A673 (cell line): ENCODE results near the gene EDAR. TPM values are rescaled to one million over a fixed set of nuclear protein-coding genes. Genes with fewer than 3 reads are reported as not detected.

Source experiments
- BruUV-seq: library from RNA; stranded (reverse); fragments of 400-500 nt; replicated peaks from 2 replicates; lab custom pipeline; 2021; lab: Mats Ljungman, UMichigan
- CTCF ChIA-PET: fragments of 300-600 bp; sonication (Branson Sonifier 250); formaldehyde crosslinking; loops from one replicate; lab custom pipeline; 2022; ENCODE audit warnings: antibody characterized with exemption; lab: Charles Lee
- POLR2A ChIA-PET: fragments of 300-600 bp; sonication (Branson Sonifier 250); formaldehyde crosslinking; loops from one replicate; lab custom pipeline; 2022; ENCODE audit warnings: antibody characterized with exemption; ENCODE audit not compliant: low non-redundant PET; lab: Charles Lee
- DNase-seq: peaks from one replicate; pipeline ENCODE4 v3.0.0-alpha.2; 2015; ENCODE audit warnings: low spot score
- H3K27ac ChIP-seq: fragments of 200-600 bp; sonication (generic); 2 replicates; pipeline ENCODE4 v1.5.1; 2016; ENCODE audit warnings: mixed run types, low read depth, mild to moderate bottlenecking, mixed read lengths, antibody characterized with exemption, low read length; ENCODE audit not compliant: poor library complexity, severe bottlenecking
- H3K27me3 ChIP-seq: fragments of 200-600 bp; sonication (generic); replicated peaks from 2 replicates; pipeline ENCODE4 v1.6.1; 2017; ENCODE audit warnings: mixed run types, low read depth, mild to moderate bottlenecking, mixed read lengths, antibody characterized with exemption, low read length; ENCODE audit not compliant: insufficient read depth, poor library complexity
- H3K36me3 ChIP-seq: fragments of 200-600 bp; sonication (generic); 2 replicates; pipeline ENCODE4 v1.6.1; 2016; ENCODE audit warnings: mixed run types, mild to moderate bottlenecking, mixed read lengths, antibody characterized with exemption, low read length; ENCODE audit not compliant: insufficient read depth, poor library complexity, severe bottlenecking
- H3K4me1 ChIP-seq: fragments of 200-600 bp; sonication (generic); 2 replicates; pipeline ENCODE4 v1.6.1; 2017; ENCODE audit warnings: mixed run types, mild to moderate bottlenecking, mixed read lengths, antibody characterized with exemption, low read length; ENCODE audit not compliant: insufficient read depth, poor library complexity, severe bottlenecking
- H3K4me3 ChIP-seq: fragments of 200-600 bp; sonication (generic); 2 replicates; pipeline ENCODE4 v1.5.1; 2016; ENCODE audit warnings: low read depth, mixed run types, mild to moderate bottlenecking, mixed read lengths, low read length; ENCODE audit not compliant: poor library complexity, severe bottlenecking
- H3K9me3 ChIP-seq: fragments of 200-600 bp; sonication (generic); 2 replicates; pipeline ENCODE4 v1.6.1; 2016; ENCODE audit warnings: mixed run types, low read depth, mild to moderate bottlenecking, mixed read lengths, antibody characterized with exemption, low read length; ENCODE audit not compliant: poor library complexity, severe bottlenecking
- EZH2 ChIP-seq: fragments of 200-600 bp; sonication (generic); IDR thresholded peaks from 2 replicates; pipeline ENCODE4 v1.6.1; 2017; ENCODE audit warnings: borderline replicate concordance, low read depth, mild to moderate bottlenecking, mixed read lengths, antibody characterized with exemption, low read length; ENCODE audit not compliant: poor library complexity, severe bottlenecking
- intact Hi-C: fragments of 100-400 bp; cut with micrococcal nuclease; formaldehyde crosslinking; loops from one replicate; pipeline ENCODE4 v1.10.0; 2022; ENCODE audit not compliant: unreplicated experiment
- total RNA-seq: library from RNA; stranded (reverse); gene quantifications from 2 replicates; pipeline ENCODE4 v1.2.3, GENCODE V29; 2021
- TF ChIP-seq, protein P1 (sequence below): fragments of 300-800, 200-600 bp; sonication (generic); conservative IDR thresholded peaks from 2 replicates; pipeline ENCODE4 v1.5.1; 2017; ENCODE audit warnings: low read depth, mild to moderate bottlenecking, antibody characterized with exemption, low read length, moderate library complexity, mixed read lengths

Gene EDAR
- total RNA-seq, 1 experiment from 2014 or later: not detected

GRCh38 chr2:108929807-108930425, 59.1 kb downstream of the EDAR start:
- no TSS peak for BruUV-seq
- H3K4me3 ChIP-seq: no peak overlapping the region
- no peaks in the 10 kb centered on the region for H3K9me3 ChIP-seq
- intact Hi-C loops: loop anchor here (2.0 to 5.0 kb wide), 2 partner anchors 59 to 582 kb away; partner anchors contain the start of gene EDAR
- no peak for DNase-seq
- H3K36me3 ChIP-seq: no peaks in the 10 kb centered on the region
- ChIA-PET POLR2A (no interaction called here), CTCF (no interaction called here)
- no peaks in the 10 kb centered on the region for H3K27me3 ChIP-seq
- no peak for TF ChIP-seq EZH2
- TF ChIP-seq, protein P1, sequence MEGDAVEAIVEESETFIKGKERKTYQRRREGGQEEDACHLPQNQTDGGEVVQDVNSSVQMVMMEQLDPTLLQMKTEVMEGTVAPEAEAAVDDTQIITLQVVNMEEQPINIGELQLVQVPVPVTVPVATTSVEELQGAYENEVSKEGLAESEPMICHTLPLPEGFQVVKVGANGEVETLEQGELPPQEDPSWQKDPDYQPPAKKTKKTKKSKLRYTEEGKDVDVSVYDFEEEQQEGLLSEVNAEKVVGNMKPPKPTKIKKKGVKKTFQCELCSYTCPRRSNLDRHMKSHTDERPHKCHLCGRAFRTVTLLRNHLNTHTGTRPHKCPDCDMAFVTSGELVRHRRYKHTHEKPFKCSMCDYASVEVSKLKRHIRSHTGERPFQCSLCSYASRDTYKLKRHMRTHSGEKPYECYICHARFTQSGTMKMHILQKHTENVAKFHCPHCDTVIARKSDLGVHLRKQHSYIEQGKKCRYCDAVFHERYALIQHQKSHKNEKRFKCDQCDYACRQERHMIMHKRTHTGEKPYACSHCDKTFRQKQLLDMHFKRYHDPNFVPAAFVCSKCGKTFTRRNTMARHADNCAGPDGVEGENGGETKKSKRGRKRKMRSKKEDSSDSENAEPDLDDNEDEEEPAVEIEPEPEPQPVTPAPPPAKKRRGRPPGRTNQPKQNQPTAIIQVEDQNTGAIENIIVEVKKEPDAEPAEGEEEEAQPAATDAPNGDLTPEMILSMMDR: no peak
- H3K4me1 ChIP-seq: peaks cover 23% of the 10 kb centered on the region
- no peak overlapping the region for H3K27ac ChIP-seq

DNA sequence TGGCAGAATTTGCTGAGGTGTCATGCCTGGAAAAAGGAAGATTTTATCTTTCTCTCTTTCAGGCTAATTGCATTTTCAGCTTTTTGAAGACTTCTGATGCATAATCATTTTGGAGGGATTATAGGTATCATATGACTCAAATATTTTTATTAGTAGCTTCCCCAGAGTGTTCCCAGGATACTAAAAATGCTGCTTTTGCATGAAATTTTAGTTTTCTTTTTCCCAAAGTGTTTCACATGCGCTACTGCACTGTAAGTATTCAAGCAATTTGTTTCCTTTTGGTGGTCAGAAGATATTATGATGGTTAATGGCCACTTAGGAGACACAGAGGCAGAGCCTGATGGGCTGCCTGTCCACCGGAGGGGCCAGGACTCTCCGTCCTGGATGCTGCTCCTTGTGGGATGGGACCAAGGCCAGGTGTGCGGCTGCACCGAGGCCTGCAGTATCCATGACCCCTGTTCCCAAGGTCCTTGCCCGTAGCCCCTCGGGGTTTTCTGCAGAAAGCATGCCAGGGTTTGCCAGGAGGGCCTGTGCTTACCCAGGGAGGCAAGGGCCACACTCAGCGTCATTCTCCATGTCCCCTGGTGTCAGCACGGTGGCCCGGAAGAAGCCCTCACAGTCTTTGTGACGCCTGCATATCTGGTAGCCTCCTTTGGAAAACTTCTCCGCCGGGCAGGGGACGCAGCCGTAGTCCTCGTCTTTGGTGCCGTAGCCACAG, 60.2 kb downstream of the EDAR start:
- Histone ChIP-seq H3K27me3 (no peaks in the 10 kb centered on the region), H3K9me3 (no peaks in the 10 kb centered on the region), H3K4me1 (peaks cover 13% of the 10 kb centered on the region), H3K36me3 (no peaks in the 10 kb centered on the region), H3K4me3 (no peak overlapping the region), H3K27ac (no peak overlapping the region)
- no peak for DNase-seq
- BruUV-seq: no TSS peak
- POLR2A ChIA-PET: no interaction called here
- no peak for TF ChIP-seq EZH2
- TF ChIP-seq, protein P1: no peak
- intact Hi-C loops: loop anchor here (2.0 to 5.0 kb wide), 2 partner anchors 60 to 583 kb away; partner anchors contain the start of gene EDAR
- CTCF ChIA-PET: no interaction called here

- Histone ChIP-seq H3K4me1 (peaks cover 6% of the 10 kb centered on the region), H3K27ac (no peak overlapping the region), H3K9me3 (no peaks in the 10 kb centered on the region), H3K36me3 (no peaks in the 10 kb centered on the region), H3K4me3 (no peak overlapping the region), H3K27me3 (no peaks in the 10 kb centered on the region)
- DNase-seq: peak; percentile 58
- CTCF ChIA-PET: no interaction called here
- intact Hi-C loops: loop anchor here (2.0 to 5.0 kb wide), 2 partner anchors 61 to 584 kb away; partner anchors contain the start of gene EDAR
- TF ChIP-seq, protein P1: peak; percentile 88
- no peak for TF ChIP-seq EZH2
- no TSS peak for BruUV-seq
- POLR2A ChIA-PET: no interaction called here
Measured at GRCh38 chr2:108927936-108928659, 60.9 kb downstream of the EDAR start.
